HCT116 (cell line): Measurements from ENCODE around the gene ITGA7. TPM values are rescaled to one million over a fixed set of nuclear protein-coding genes. Genes with fewer than 3 reads are reported as not detected.

Experiments used
- ATAC-seq: fragments of 200-7000 bp; cut with Tn5 transposase; 2 replicates; pipeline ENCODE4 v1.9.1; 2020; ENCODE audit warnings: mild to moderate bottlenecking, moderate library complexity
- BruUV-seq: library from RNA; stranded (reverse); fragments of 400-500 nt; replicated peaks from 2 replicates; lab custom pipeline; 2021; lab: Mats Ljungman, UMichigan
- CTCF ChIA-PET: fragments of 300-600 bp; sonication (Branson Sonifier 250); formaldehyde crosslinking; loops from one replicate; lab custom pipeline; 2021; ENCODE audit warnings: antibody characterized with exemption; lab: Charles Lee
- POLR2A ChIA-PET: fragments of 300-600, 350-600 bp; sonication (Branson Sonifier 250); formaldehyde crosslinking; loops from one replicate; lab custom pipeline; 2021; ENCODE audit warnings: antibody characterized with exemption; lab: Charles Lee
- RAD21 ChIA-PET, 2 experiments: fragments of 300-600 bp; sonication (Branson Sonifier 250); formaldehyde crosslinking; loops; one replicate each; lab custom pipeline; 2023; ENCODE audit warnings: low total read pairs in 2 of 2; ENCODE audit not compliant: uncharacterized antibody in 2 of 2, unreplicated experiment in 2 of 2, low non-redundant PET in 1 of 2; lab: Charles Lee
- DNase-seq: peaks from one replicate; pipeline ENCODE4 v3.0.0-alpha.2; 2010; ENCODE audit warnings: low read depth, low spot score
- H2AFZ ChIP-seq: fragments of 200-600 bp; shearing (Covaris generic), sonication (generic); 2 replicates; pipeline ENCODE4 v1.6.1; 2017; ENCODE audit warnings: low read depth, mixed run types, mixed read lengths, antibody characterized with exemption, low read length; ENCODE audit not compliant: poor library complexity, severe bottlenecking
- H3K27ac ChIP-seq: 2 replicates; pipeline ENCODE4 v1.5.1; 2012; ENCODE audit warnings: low read depth, low read length
- H3K27me3 ChIP-seq: fragments of 200-600 bp; sonication (generic); 2 replicates; pipeline ENCODE4 v1.6.1; 2016; ENCODE audit warnings: mixed run types, low read length, mixed read lengths; ENCODE audit not compliant: insufficient read depth
- H3K36me3 ChIP-seq, 2 experiments: fragments of 200-500 bp in 1 of 2; fragments of 200-600 bp in 1 of 2; sonication (Bioruptor generic) in 1 of 2; sonication (generic) in 1 of 2; 2 replicates each; pipeline versions ENCODE4 v1.5.1 to v1.6.1; 2014 to 2016; ENCODE audit warnings: low read length in 2 of 2, inconsistent platforms in 1 of 2, mixed read lengths in 1 of 2, mixed run types in 1 of 2; ENCODE audit not compliant: insufficient read depth in 2 of 2, control insufficient read depth in 1 of 2
- H3K4me1 ChIP-seq, 2 experiments: fragments of 200-600 bp in 1 of 2; sonication (generic) in 1 of 2; 2 replicates each; pipeline versions ENCODE4 v1.5.1 to v1.6.1; 2012 to 2017; ENCODE audit warnings: low read length in 2 of 2, inconsistent platforms in 1 of 2, mild to moderate bottlenecking in 1 of 2, mixed read lengths in 1 of 2, mixed run types in 1 of 2, moderate library complexity in 1 of 2; ENCODE audit not compliant: insufficient read depth in 2 of 2, control insufficient read depth in 1 of 2
- H3K4me2 ChIP-seq: fragments of 200-600 bp; sonication (generic); 2 replicates; pipeline ENCODE4 v1.6.1; 2017; ENCODE audit warnings: mixed run types, low read length, mixed read lengths
- H3K4me3 ChIP-seq, 2 experiments: fragments of 200-600 bp in 1 of 2; sonication (generic) in 1 of 2; replicated peaks in 1 of 2; 2 replicates each; pipeline ENCODE4 v1.5.1; 2011 to 2016; ENCODE audit warnings: low read length in 2 of 2, control low read depth in 1 of 2, low read depth in 1 of 2, mild to moderate bottlenecking in 1 of 2, mixed read lengths in 1 of 2, mixed run types in 1 of 2
- H3K79me2 ChIP-seq: fragments of 200-600 bp; sonication (generic); 2 replicates; pipeline ENCODE4 v1.6.1; 2017; ENCODE audit warnings: mild to moderate bottlenecking, mixed run types, low read length, moderate library complexity, mixed read lengths; ENCODE audit not compliant: insufficient read depth
- H3K9ac ChIP-seq: fragments of 200-600 bp; sonication (generic); 2 replicates; pipeline ENCODE4 v1.6.1; 2016; ENCODE audit warnings: low read length, mixed read lengths
- H3K9me2 ChIP-seq: fragments of 200-600 bp; sonication (generic), shearing (Covaris generic); 2 replicates; pipeline ENCODE4 v1.6.1; 2017; ENCODE audit warnings: mixed run types, mild to moderate bottlenecking, moderate library complexity; ENCODE audit not compliant: insufficient read depth
- H3K9me3 ChIP-seq, 2 experiments: fragments of 200-500 bp in 1 of 2; fragments of 200-600 bp in 1 of 2; sonication (Bioruptor generic) in 1 of 2; sonication (generic) in 1 of 2; 2 replicates each; pipeline ENCODE4 v1.6.1; 2014 to 2017; ENCODE audit warnings: low read length in 2 of 2, mixed read lengths in 2 of 2, inconsistent platforms in 1 of 2, low read depth in 1 of 2, mild to moderate bottlenecking in 1 of 2, mixed run types in 1 of 2, moderate library complexity in 1 of 2; ENCODE audit not compliant: control insufficient read depth in 1 of 2, insufficient read depth in 1 of 2
- H4K20me1 ChIP-seq: fragments of 200-600 bp; sonication (generic), shearing (Covaris generic); 2 replicates; pipeline ENCODE4 v1.6.1; 2017; ENCODE audit warnings: mixed run types, mild to moderate bottlenecking, moderate library complexity; ENCODE audit not compliant: insufficient read depth
- CEBPB ChIP-seq: IDR thresholded peaks from 2 replicates; pipeline ENCODE4 v1.6.1; 2012; ENCODE audit warnings: low read depth
- CTCF ChIP-seq, 3 experiments: fragments of 200-600 bp in 1 of 3; sonication (generic) in 1 of 3; IDR thresholded peaks in 2 of 3; conservative IDR thresholded peaks in 1 of 3; 2 replicates each; pipeline ENCODE4 v1.5.1; 2012 to 2017; ENCODE audit warnings: low read depth in 2 of 3, low read length in 2 of 3, antibody characterized with exemption in 1 of 3, borderline replicate concordance in 1 of 3, control low read depth in 1 of 3, mild to moderate bottlenecking in 1 of 3, mixed read lengths in 1 of 3, mixed run types in 1 of 3, moderate library complexity in 1 of 3; ENCODE audit not compliant: insufficient read depth in 1 of 3
- EZH2 ChIP-seq: fragments of 200-600 bp; sonication (generic); IDR thresholded peaks from 2 replicates; pipeline ENCODE4 v1.6.1; 2017; ENCODE audit warnings: antibody characterized with exemption, mixed run types
- FOSL1 ChIP-seq: IDR thresholded peaks from 2 replicates; pipeline ENCODE4 v1.6.1; 2012; ENCODE audit warnings: low read depth
- POLR2A ChIP-seq: IDR thresholded peaks from 2 replicates; pipeline ENCODE4 v1.7.0; 2011; ENCODE audit warnings: borderline replicate concordance; ENCODE audit not compliant: insufficient read depth, insufficient read length; ENCODE audit errors: extremely low read depth
- RAD21 ChIP-seq: IDR thresholded peaks from 2 replicates; pipeline ENCODE4 v1.6.1; 2012; ENCODE audit warnings: low read depth, mild to moderate bottlenecking
- REST ChIP-seq: IDR thresholded peaks from 2 replicates; pipeline ENCODE4 v1.6.1; 2012; ENCODE audit warnings: low read depth
- SIN3A ChIP-seq: IDR thresholded peaks from 2 replicates; pipeline ENCODE4 v1.6.1; 2012; ENCODE audit warnings: low read depth
- SP1 ChIP-seq: IDR thresholded peaks from 2 replicates; pipeline ENCODE4 v1.6.1; 2012; ENCODE audit warnings: low read depth
- TCF7L2 ChIP-seq: IDR thresholded peaks from 2 replicates; pipeline ENCODE4 v1.7.0; 2011; ENCODE audit warnings: borderline replicate concordance, inconsistent platforms; ENCODE audit not compliant: insufficient read depth, insufficient read length; ENCODE audit errors: extremely low read depth
- ZFX ChIP-seq: fragments of 450-650 bp; IDR thresholded peaks from 2 replicates; pipeline ENCODE4 v1.6.1; 2017
- intact Hi-C: fragments of 100-400 bp; cut with micrococcal nuclease; formaldehyde crosslinking; loops from 2 replicates; pipeline ENCODE4 v1.10.0; 2022
- total RNA-seq: library from RNA; stranded (reverse); gene quantifications from one replicate; pipeline ENCODE4 v1.2.1, GENCODE V29; 2021; ENCODE audit not compliant: unreplicated experiment

Gene ITGA7
- total RNA-seq, 1 experiment from 2014 or later, result 17.8 TPM

- CTCF ChIA-PET, result no interaction called here
- H3K27me3 ChIP-seq, result no peaks in the 10 kb centered on the region
- H4K20me1 ChIP-seq, result no peaks in the 10 kb centered on the region
- H2AFZ ChIP-seq, result no peak overlapping the region
- no peak for DNase-seq
- no peak for TF ChIP-seq CEBPB
- TF ChIP-seq, all 23 proteins: peak for 0
- no peak overlapping the region for H3K9ac ChIP-seq
- no TSS peak for BruUV-seq
- H3K9me2 ChIP-seq, result no peaks in the 10 kb centered on the region
- no peak overlapping the region for H3K4me2 ChIP-seq
- RAD21 ChIA-PET, result no interaction called here
- peaks cover 7 to 27% of the 10 kb centered on the region in 2 experiments for H3K4me1 ChIP-seq
- intact Hi-C loops, result no loop called here
- no peaks in the 10 kb centered on the region for H3K9me3 ChIP-seq
- ATAC-seq, result no peak
- POLR2A ChIA-PET, result interaction anchor here (1.3 kb wide), 1 partner anchor 84 kb away, joined by 4 read pairs; the partner anchor contains the start of gene DNAJC14
- H3K79me2 ChIP-seq, result peaks cover 3% of the 10 kb centered on the region; the same call in 1 of the 2 replicates
- no peak overlapping the region for H3K27ac ChIP-seq
- H3K4me3 ChIP-seq, result no peak overlapping the region
- no peaks in the 10 kb centered on the region for H3K36me3 ChIP-seq
Observed at GRCh38 chr12:55745361-55746173, 37.9 kb upstream of the ITGA7 start.

GRCh38 chr12:55744340-55745030 is 36.8 kb upstream of the ITGA7 start:
- ChIA-PET CTCF (interaction anchor here (1.1 to 1.5 kb wide), 2 partner anchors 183 to 303 kb away, joined by 3 read pairs; partner anchors contain the start of gene PYM1), POLR2A (interaction anchor here (0.5 to 1.1 kb wide), 3 partner anchors 8 to 23 kb away, joined by 3 read pairs; no protein-coding TSS in a partner anchor), RAD21 (no interaction called here)
- intact Hi-C loops, result no loop called here
- Histone ChIP-seq H4K20me1 (no peaks in the 10 kb centered on the region), H3K4me3 (peak overlapping the region; percentile 55 to 80), H3K4me2 (peak overlapping the region; percentile 97), H3K9ac (peak overlapping the region; percentile 69), H3K4me1 (peaks cover 7 to 27% of the 10 kb centered on the region in 2 experiments), H3K9me3 (no peaks in the 10 kb centered on the region), H3K36me3 (no peaks in the 10 kb centered on the region), H3K27me3 (no peaks in the 10 kb centered on the region), H3K27ac (no peak overlapping the region), H3K9me2 (no peaks in the 10 kb centered on the region), H3K79me2 (peaks cover 3% of the 10 kb centered on the region; the same call in 1 of the 2 replicates), H2AFZ (no peak overlapping the region)
- DNase-seq (no peak), ATAC-seq (no peak)
- BruUV-seq, result no TSS peak
- TF ChIP-seq POLR2A (no peak), TCF7L2 (no peak), CTCF (IDR thresholded peaks at IDR 0.05 in 2 of 3, conservative IDR thresholded peaks at IDR 0.05 in 1 of 3; ENCODE audit: borderline replicate concordance in 1 of 3, insufficient read depth in 1 of 3, low read depth in 2 of 3, low read length in 2 of 3) (no peak), SP1 (no peak), ZFX (no peak), FOSL1 (no peak), RAD21 (no peak), EZH2 (no peak), SIN3A (no peak), REST (no peak)
